ENCODE results near the gene GKN1. TPM values are rescaled to one million over a fixed set of nuclear protein-coding genes. Genes with fewer than 3 reads are reported as not detected.

GKN1 gene
- total and polyA plus RNA-seq, 7 experiments from 2014 or later: not detected

GRCh38 chr2:68969736-68970490 is 4.5 kb upstream of the GKN1 start:
- H3K27ac ChIP-seq (ENCODE audit: low read depth, low read length): no peak overlapping the region
- Mint-ChIP-seq H3K27me3 (peaks cover under 1 to 32% (median 13%) of the 10 kb centered on the region in 5 donors), H3K9me3 (no peaks in the 10 kb centered on the region), H3K4me1 (no peaks in the 10 kb centered on the region), H3K4me3 (no peak overlapping the region), H3K36me3 (no peaks in the 10 kb centered on the region), H3K27ac (no peak overlapping the region)
- H3K4me3 ChIP-seq (ENCODE audit: low read length): no peak overlapping the region
- ATAC-seq (no peak), DNase-seq (no peak)
- POLR2A ChIA-PET: no interaction called here
- intact Hi-C loops (cut with micrococcal nuclease): no loop called here
- no peaks in the 10 kb centered on the region for H3K27me3 ChIP-seq (ENCODE audit: control insufficient read depth in 2 of 2, insufficient read depth in 2 of 2, low read length in 2 of 2)
- H3K9me3 ChIP-seq (ENCODE audit: control insufficient read depth in 2 of 3, low read length in 3 of 3): no peaks in the 10 kb centered on the region
- no peaks in the 10 kb centered on the region for H3K36me3 ChIP-seq (ENCODE audit: control insufficient read depth in 2 of 3, insufficient read depth in 3 of 3, low read length in 3 of 3)
- CTCF ChIA-PET: no interaction called here
- H3K4me1 ChIP-seq (ENCODE audit: control insufficient read depth in 2 of 2, insufficient read depth in 2 of 2, low read length in 2 of 2): no peaks in the 10 kb centered on the region

- peaks cover 0 to 37% (median 12%) of the 10 kb centered on the region in 5 donors for H3K27me3 Mint-ChIP-seq
- intact Hi-C loops (cut with micrococcal nuclease): no loop called here
- POLR2A ChIA-PET: no interaction called here
- H3K4me3 Mint-ChIP-seq: no peak overlapping the region
- no peaks in the 10 kb centered on the region for H3K36me3 ChIP-seq (ENCODE audit: control insufficient read depth in 2 of 3, insufficient read depth in 3 of 3, low read length in 3 of 3)
- no peaks in the 10 kb centered on the region for H3K9me3 ChIP-seq (ENCODE audit: control insufficient read depth in 2 of 3, low read length in 3 of 3)
- CTCF ChIA-PET: no interaction called here
- H3K36me3 Mint-ChIP-seq: no peaks in the 10 kb centered on the region
- H3K27ac Mint-ChIP-seq: no peak overlapping the region
- H3K27me3 ChIP-seq (ENCODE audit: control insufficient read depth in 2 of 2, insufficient read depth in 2 of 2, low read length in 2 of 2): no peaks in the 10 kb centered on the region
- H3K4me1 ChIP-seq (ENCODE audit: control insufficient read depth in 2 of 2, insufficient read depth in 2 of 2, low read length in 2 of 2): no peaks in the 10 kb centered on the region
- no peaks in the 10 kb centered on the region for H3K9me3 Mint-ChIP-seq
- DNase-seq (no peak), ATAC-seq (no peak)
- H3K4me3 ChIP-seq (ENCODE audit: low read length): no peak overlapping the region
- H3K27ac ChIP-seq (ENCODE audit: low read depth, low read length): no peak overlapping the region
- H3K4me1 Mint-ChIP-seq: no peaks in the 10 kb centered on the region
These were observed 3.7 kb upstream of the GKN1 start for GRCh38 chr2:68970566-68971265.

- no peak overlapping the region for H3K4me3 ChIP-seq (ENCODE audit: low read length)
- no peaks in the 10 kb centered on the region for H3K4me1 Mint-ChIP-seq
- ChIA-PET CTCF (no interaction called here), POLR2A (no interaction called here)
- no peaks in the 10 kb centered on the region for H3K36me3 ChIP-seq (ENCODE audit: control insufficient read depth in 2 of 3, insufficient read depth in 3 of 3, low read length in 3 of 3)
- no peaks in the 10 kb centered on the region for H3K36me3 Mint-ChIP-seq
- H3K9me3 ChIP-seq (ENCODE audit: control insufficient read depth in 2 of 3, low read length in 3 of 3): no peaks in the 10 kb centered on the region
- no peaks in the 10 kb centered on the region for H3K27me3 ChIP-seq (ENCODE audit: control insufficient read depth in 2 of 2, insufficient read depth in 2 of 2, low read length in 2 of 2)
- H3K27ac Mint-ChIP-seq: no peak overlapping the region
- H3K4me1 ChIP-seq (ENCODE audit: control insufficient read depth in 2 of 2, insufficient read depth in 2 of 2, low read length in 2 of 2): no peaks in the 10 kb centered on the region
- H3K27ac ChIP-seq (ENCODE audit: low read depth, low read length): no peak overlapping the region
- no peaks in the 10 kb centered on the region for H3K9me3 Mint-ChIP-seq
- H3K4me3 Mint-ChIP-seq: no peak overlapping the region
- H3K27me3 Mint-ChIP-seq: peaks cover 0 to 33% (median 11%) of the 10 kb centered on the region in 5 donors
- intact Hi-C loops (cut with micrococcal nuclease): no loop called here
- ATAC-seq: no peak
- no peak for DNase-seq
These were observed 2.7 kb upstream of the GKN1 start for GRCh38 chr2:68971591-68972231.

GRCh38 chr2:68974946-68975665 is 670 bp downstream of the GKN1 start:
- POLR2A ChIA-PET: no interaction called here
- CTCF ChIA-PET: no interaction called here

GRCh38 chr2:68975844-68976243 is 1.4 kb downstream of the GKN1 start:
- CTCF ChIA-PET: no interaction called here
- H3K36me3 Mint-ChIP-seq: no peaks in the 10 kb centered on the region
- ATAC-seq (no peak), DNase-seq (no peak)
- Histone ChIP-seq H3K27ac (ENCODE audit: low read depth, low read length) (no peak overlapping the region), H3K36me3 (ENCODE audit: control insufficient read depth in 2 of 3, insufficient read depth in 3 of 3, low read length in 3 of 3) (no peaks in the 10 kb centered on the region), H3K27me3 (ENCODE audit: control insufficient read depth in 2 of 2, insufficient read depth in 2 of 2, low read length in 2 of 2) (no peaks in the 10 kb centered on the region), H3K4me1 (ENCODE audit: control insufficient read depth in 2 of 2, insufficient read depth in 2 of 2, low read length in 2 of 2) (no peaks in the 10 kb centered on the region), H3K4me3 (ENCODE audit: low read length) (no peak overlapping the region), H3K9me3 (ENCODE audit: control insufficient read depth in 2 of 3, low read length in 3 of 3) (no peaks in the 10 kb centered on the region)
- H3K9me3 Mint-ChIP-seq: no peaks in the 10 kb centered on the region
- H3K4me3 Mint-ChIP-seq: no peak overlapping the region
- no peak overlapping the region for H3K27ac Mint-ChIP-seq
- H3K27me3 Mint-ChIP-seq: peaks cover 21 to 48% (median 36%) of the 10 kb centered on the region in 5 donors
- H3K4me1 Mint-ChIP-seq: no peaks in the 10 kb centered on the region
- intact Hi-C loops (cut with micrococcal nuclease): no loop called here
- POLR2A ChIA-PET: no interaction called here

More at GRCh38 chr2:68974946-68975665, 670 bp downstream of the GKN1 start:
- H3K4me1 Mint-ChIP-seq: no peaks in the 10 kb centered on the region
- no peaks in the 10 kb centered on the region for H3K9me3 ChIP-seq (ENCODE audit: control insufficient read depth in 2 of 3, low read length in 3 of 3)
- H3K36me3 Mint-ChIP-seq: no peaks in the 10 kb centered on the region
- no peaks in the 10 kb centered on the region for H3K27me3 ChIP-seq (ENCODE audit: control insufficient read depth in 2 of 2, insufficient read depth in 2 of 2, low read length in 2 of 2)
- intact Hi-C loops (cut with micrococcal nuclease): no loop called here
- no peak overlapping the region for H3K27ac Mint-ChIP-seq
- H3K9me3 Mint-ChIP-seq: no peaks in the 10 kb centered on the region
- no peak for ATAC-seq
- H3K27ac ChIP-seq (ENCODE audit: low read depth, low read length): no peak overlapping the region
- H3K4me1 ChIP-seq (ENCODE audit: control insufficient read depth in 2 of 2, insufficient read depth in 2 of 2, low read length in 2 of 2): no peaks in the 10 kb centered on the region
- no peak overlapping the region for H3K4me3 Mint-ChIP-seq
- peaks cover 21 to 47% (median 28%) of the 10 kb centered on the region in 5 donors for H3K27me3 Mint-ChIP-seq
- no peaks in the 10 kb centered on the region for H3K36me3 ChIP-seq (ENCODE audit: control insufficient read depth in 2 of 3, insufficient read depth in 3 of 3, low read length in 3 of 3)
- no peak overlapping the region for H3K4me3 ChIP-seq (ENCODE audit: low read length)
- no peak for DNase-seq

- Mint-ChIP-seq H3K27me3 (peaks cover 21 to 57% (median 40%) of the 10 kb centered on the region in 5 donors), H3K4me1 (peaks cover 0 to 2% (median 0%) of the 10 kb centered on the region in 7 donors), H3K9me3 (no peaks in the 10 kb centered on the region), H3K27ac (no peak overlapping the region), H3K36me3 (no peaks in the 10 kb centered on the region), H3K4me3 (no peak overlapping the region)
- Histone ChIP-seq H3K27ac (ENCODE audit: low read depth, low read length) (no peak overlapping the region), H3K27me3 (ENCODE audit: control insufficient read depth in 2 of 2, insufficient read depth in 2 of 2, low read length in 2 of 2) (peaks cover 0 to 2% of the 10 kb centered on the region in 2 donors), H3K36me3 (ENCODE audit: control insufficient read depth in 2 of 3, insufficient read depth in 3 of 3, low read length in 3 of 3) (no peaks in the 10 kb centered on the region), H3K4me3 (ENCODE audit: low read length) (no peak overlapping the region), H3K4me1 (ENCODE audit: control insufficient read depth in 2 of 2, insufficient read depth in 2 of 2, low read length in 2 of 2) (no peaks in the 10 kb centered on the region), H3K9me3 (ENCODE audit: control insufficient read depth in 2 of 3, low read length in 3 of 3) (no peaks in the 10 kb centered on the region)
- ChIA-PET POLR2A (no interaction called here), CTCF (no interaction called here)
- DNase-seq (no peak), ATAC-seq (no peak)
- intact Hi-C loops (cut with micrococcal nuclease): no loop called here
These were observed 3.0 kb downstream of the GKN1 start for GRCh38 chr2:68977453-68977852.

Data from naive thymus-derived CD4-positive, alpha-beta T cell (primary cell).